Ovary (tissue), 10 donors: ENCODE measurements around the gene SDR39U1. TPM values are rescaled to one million over a fixed set of nuclear protein-coding genes. Genes with fewer than 3 reads are reported as not detected.
"Not testable (repeated sequence)": the region's sequence is repeated elsewhere in the genome, so short reads cannot be mapped to it uniquely, and the experiment has no call there.

Experiments
- DNase-seq, 5 donors: peaks; one replicate each; pipeline ENCODE4 v3.0.0-alpha.2; 2019 to 2020
- H3K27ac ChIP-seq, 2 donors: fragments of 200-600 bp; one replicate each; pipeline versions ENCODE4 v1.5.1 to v1.8.0; 2019 to 2022
- H3K27me3 ChIP-seq: fragments of 200-600 bp; one replicate; pipeline ENCODE4 v1.8.0; 2022
- H3K36me3 ChIP-seq: fragments of 200-600 bp; sonication (generic); one replicate; pipeline ENCODE4 v1.5.1; 2019
- H3K4me1 ChIP-seq: one replicate; pipeline ENCODE4 v1.8.1; 2013; ENCODE audit warnings: mild to moderate bottlenecking, moderate library complexity; ENCODE audit not compliant: insufficient read depth
- H3K4me3 ChIP-seq: fragments of 200-600 bp; sonication (generic); one replicate; pipeline ENCODE4 v1.5.1; 2017
- H3K9me3 ChIP-seq, 2 donors: fragments of 200-600 bp in 1 of 2; sonication (generic) in 1 of 2; one replicate each; pipeline versions ENCODE4 v1.5.1 to v1.8.1; 2013 to 2019; ENCODE audit warnings: mild to moderate bottlenecking in 1 of 2, moderate library complexity in 1 of 2
- EP300 ChIP-seq: sonication (generic); formaldehyde crosslinking; IDR thresholded peaks from one replicate; pipeline ENCODE4 v1.6.1; 2017; ENCODE audit warnings: antibody characterized with exemption
- POLR2A ChIP-seq: fragments of 450-650 bp; IDR thresholded peaks from one replicate; pipeline ENCODE4 v1.6.1; 2017; ENCODE audit warnings: antibody characterized with exemption, mild to moderate bottlenecking, moderate library complexity
- WGBS, 3 donors: extraction: QIAGEN DNeasy Blood & Tissue Kit in 1 of 3; methylation state at CpG; one replicate each; pipeline versions ENCODE4 v1.1.5 to v1.1.7; 2013 to 2017; 5-methylcytosine and 5-hydroxymethylcytosine counted together
- intact Hi-C, 4 donors: fragments of 100-400 bp; cut with DNase I; formaldehyde crosslinking; loops; one replicate each; pipeline versions ENCODE4 v1.11.0 to v1.15.1; 2022 to 2023
- long read RNA-seq, 3 donors: library from polyadenylated mRNA in 2 of 3; unstranded in 2 of 3; transcript quantifications; one replicate each; pipeline ENCODE4 v2.0.0 and lab custom pipeline, GENCODE V29; 2021 to 2026
- polyA plus RNA-seq, 2 donors: library from polyadenylated mRNA; stranded (reverse); fragments of 200-250 nt in 1 of 2; fragments of 350-450 nt in 1 of 2; fragmentation: Illumina TruSeq in 1 of 2; extraction: RNeasy Lipid Tissue Mini Kit (QIAGEN cat#74804) in 1 of 2; gene quantifications; one replicate each; pipeline ENCODE4 v1.2.3, GENCODE V29; 2013 to 2014
- total RNA-seq, 7 donors: library from RNA; depleted of rRNA in 2 of 7; stranded (reverse); fragments of >200 nt in 2 of 7; fragmentation: NEBNext Ultra II Directional in 3 of 7; extraction: Animal tissue kit (Norgen Biotek cat#: 25700) in 3 of 7; gene quantifications; one replicate each; pipeline versions ENCODE4 v1.1.0 to v1.2.4, GENCODE V29; 2016 to 2023
- TF ChIP-seq, protein P1 (sequence below), 3 donors: fragments of 450-650 bp in 2 of 3; fragments of 200-600 bp in 1 of 3; IDR thresholded peaks; one replicate each; pipeline versions ENCODE4 v1.5.1 to v1.8.0; 2016 to 2022; ENCODE audit warnings: antibody characterized with exemption in 3 of 3, mild to moderate bottlenecking in 1 of 3
- donor health status: DM: no; HTN: no; CAD: no; lungs with moderate emphysema.
- donor health status: DM: no; HTN: no; CAD: no.
- donor health status: Bipolar disorder and iron deficiency.
- donor health status: DM: yes; HTN: yes; CAD: no.
- donor health status: DM: no; HTN: no; CAD: no.
- donor health status: DM: yes; HTN: yes; CAD: no.

SDR39U1 gene, protein sequence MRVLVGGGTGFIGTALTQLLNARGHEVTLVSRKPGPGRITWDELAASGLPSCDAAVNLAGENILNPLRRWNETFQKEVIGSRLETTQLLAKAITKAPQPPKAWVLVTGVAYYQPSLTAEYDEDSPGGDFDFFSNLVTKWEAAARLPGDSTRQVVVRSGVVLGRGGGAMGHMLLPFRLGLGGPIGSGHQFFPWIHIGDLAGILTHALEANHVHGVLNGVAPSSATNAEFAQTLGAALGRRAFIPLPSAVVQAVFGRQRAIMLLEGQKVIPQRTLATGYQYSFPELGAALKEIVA
- total RNA-seq (10 to 100 TPM; 46.2 to 68.8 (median 62.4) TPM), polyA plus RNA-seq (10 to 100 TPM; 33.4 to 65.7 TPM)
- long read RNA-seq, donor 1, transcript SDR39U1-201 (6 exons, 1,233 nt), result minor isoform, 54 of 333 reads
- long read RNA-seq, donor 1, transcript SDR39U1-218 (3 exons, 1,960 nt), result minor isoform, 23 of 333 reads
- long read RNA-seq, donor 1, transcript SDR39U1-203 (5 exons, 1,507 nt), result minor isoform, 67 of 333 reads
- long read RNA-seq, donor 1, transcript SDR39U1-209 (4 exons, 1,203 nt), result major isoform, 68 of 333 reads
- long read RNA-seq, donor 1, partial matches to known transcripts, result 14 of 333 reads
- long read RNA-seq, donor 1, other reads (novel, unspliced or antisense), result 90 of 333 reads
- long read RNA-seq, donor 2, transcript SDR39U1-201 (6 exons, 1,233 nt), result major isoform, 16 of 28 reads
- long read RNA-seq, donor 2, partial matches to known transcripts, result 0 of 28 reads
- long read RNA-seq, donor 2, other reads (novel, unspliced or antisense), result 0 of 28 reads
- long read RNA-seq, donor 3, transcript SDR39U1-205 (2 exons, 648 nt), result minor isoform, 8 of 118 reads
- long read RNA-seq, donor 3, transcript SDR39U1-209 (4 exons, 1,203 nt), result minor isoform, 19 of 118 reads
- long read RNA-seq, donor 3, transcript SDR39U1-203 (5 exons, 1,507 nt), result major isoform, 30 of 118 reads
- long read RNA-seq, donor 3, transcript SDR39U1-201 (6 exons, 1,233 nt), result minor isoform, 22 of 118 reads
- long read RNA-seq, donor 3, partial matches to known transcripts, result 3 of 118 reads
- long read RNA-seq, donor 3, other reads (novel, unspliced or antisense), result 26 of 118 reads

DNA sequence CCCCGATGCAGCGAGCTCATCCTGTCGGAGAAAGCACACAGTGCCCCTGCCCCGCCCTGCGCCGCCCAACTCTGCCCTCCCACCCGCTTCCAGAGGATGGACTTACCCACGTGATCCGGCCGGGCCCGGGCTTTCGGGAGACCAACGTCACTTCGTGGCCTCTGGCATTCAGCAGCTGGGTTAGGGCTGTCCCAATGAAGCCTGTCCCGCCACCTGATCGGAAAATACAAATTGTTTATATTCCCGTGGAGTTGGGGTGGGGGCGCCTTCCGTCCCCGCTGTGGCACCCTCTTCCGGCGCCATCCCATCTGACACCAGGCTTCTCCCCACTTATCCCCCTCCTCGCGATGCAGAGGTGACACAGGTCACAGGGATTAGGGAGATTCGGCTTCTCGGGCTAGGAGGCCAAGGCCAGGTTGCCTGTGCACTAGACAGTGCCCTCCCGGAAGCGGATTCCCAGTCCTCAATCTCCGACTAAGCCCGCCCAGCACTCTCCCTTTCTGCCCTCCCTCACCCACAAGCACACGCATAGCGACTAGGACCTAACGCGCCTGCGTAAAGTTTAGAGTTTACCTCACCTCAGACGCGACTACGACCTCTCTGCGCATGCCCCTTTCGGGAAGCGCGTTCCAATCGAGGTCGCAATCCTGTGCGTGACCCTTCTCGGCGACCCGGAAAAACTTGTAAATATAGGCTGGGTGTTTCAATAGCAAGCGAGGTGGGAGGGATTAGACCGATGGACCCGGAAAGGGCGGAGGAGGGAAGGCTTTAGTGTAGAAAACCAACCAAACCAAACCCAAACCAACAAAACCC, at the start of gene SDR39U1:
TSS of gene SDR39U1 (minus strand) at position 537 of the 813 bp plus-strand sequence. CDS start at position 530, 7 bp downstream.
- intact Hi-C loops, result loop anchor here in 1 of 4 donors (5.0 kb wide), 1 partner anchor 210 kb away; the partner anchor contains the start of genes GMPR2 and NEDD8
- WGBS, 3 donors, result 0% methylated on average over 52 of the region's 52 CpGs
- H3K4me1 ChIP-seq, result peaks cover 3% of the 10 kb centered on the region
- peak within 1 kb of the TSS; percentile 61 to 95 for H3K27ac ChIP-seq
- DNase-seq, result peak; percentile 96 to 98 (median 97)
- no peaks in the 10 kb centered on the region for H3K9me3 ChIP-seq
- H3K36me3 ChIP-seq, result no peaks in the 10 kb centered on the region
- TF ChIP-seq, protein P1, sequence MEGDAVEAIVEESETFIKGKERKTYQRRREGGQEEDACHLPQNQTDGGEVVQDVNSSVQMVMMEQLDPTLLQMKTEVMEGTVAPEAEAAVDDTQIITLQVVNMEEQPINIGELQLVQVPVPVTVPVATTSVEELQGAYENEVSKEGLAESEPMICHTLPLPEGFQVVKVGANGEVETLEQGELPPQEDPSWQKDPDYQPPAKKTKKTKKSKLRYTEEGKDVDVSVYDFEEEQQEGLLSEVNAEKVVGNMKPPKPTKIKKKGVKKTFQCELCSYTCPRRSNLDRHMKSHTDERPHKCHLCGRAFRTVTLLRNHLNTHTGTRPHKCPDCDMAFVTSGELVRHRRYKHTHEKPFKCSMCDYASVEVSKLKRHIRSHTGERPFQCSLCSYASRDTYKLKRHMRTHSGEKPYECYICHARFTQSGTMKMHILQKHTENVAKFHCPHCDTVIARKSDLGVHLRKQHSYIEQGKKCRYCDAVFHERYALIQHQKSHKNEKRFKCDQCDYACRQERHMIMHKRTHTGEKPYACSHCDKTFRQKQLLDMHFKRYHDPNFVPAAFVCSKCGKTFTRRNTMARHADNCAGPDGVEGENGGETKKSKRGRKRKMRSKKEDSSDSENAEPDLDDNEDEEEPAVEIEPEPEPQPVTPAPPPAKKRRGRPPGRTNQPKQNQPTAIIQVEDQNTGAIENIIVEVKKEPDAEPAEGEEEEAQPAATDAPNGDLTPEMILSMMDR (IDR thresholded peaks at IDR 0.05), result no peak
- TF ChIP-seq POLR2A, result peak; percentile 96
- TF ChIP-seq EP300, result peak; percentile 80
- H3K27me3 ChIP-seq, result no peaks in the 10 kb centered on the region
- peak within 1 kb of the TSS; percentile 85 for H3K4me3 ChIP-seq

DNA sequence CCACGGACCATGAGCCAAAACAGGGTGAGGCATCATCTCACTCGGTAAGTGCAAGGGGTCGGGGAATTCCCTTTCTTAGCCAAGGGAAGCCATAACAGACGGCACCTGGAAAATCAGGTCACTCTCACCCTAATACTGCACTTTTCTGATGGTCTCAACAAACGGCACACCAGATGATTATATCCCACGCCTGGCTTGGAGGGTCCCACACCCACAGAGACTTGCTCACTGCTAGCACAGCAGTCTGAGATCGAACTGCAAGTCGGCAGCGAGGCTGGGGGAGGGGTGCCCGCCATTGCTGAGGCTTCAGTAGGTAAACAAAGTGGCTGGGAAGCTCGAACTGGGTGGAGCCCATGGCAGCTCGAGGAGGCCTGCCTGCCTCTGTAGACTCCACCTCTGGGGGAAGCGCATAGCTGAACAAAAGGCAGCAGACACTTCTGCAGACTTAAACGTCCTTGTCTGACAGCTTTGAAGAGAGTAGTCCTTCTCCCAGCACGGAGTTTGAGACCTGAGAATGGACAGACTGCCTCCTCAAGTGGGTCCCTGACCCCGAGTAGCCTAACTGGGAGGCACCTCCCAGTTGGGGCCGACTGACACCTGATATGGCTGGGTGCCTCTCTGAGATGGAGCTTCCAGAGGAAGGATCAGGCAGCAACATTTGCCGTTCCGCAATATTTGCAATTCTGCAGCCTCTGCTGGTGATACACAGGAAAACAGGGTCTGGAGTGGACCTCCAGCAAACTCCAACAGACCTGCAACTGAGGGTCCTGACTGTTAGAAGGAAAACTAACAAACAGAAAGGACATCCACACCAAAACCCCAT, 49.2 kb upstream of the SDR39U1 start:
- H3K27me3 ChIP-seq, H3K4me3 ChIP-seq, H3K9me3 ChIP-seq, DNase-seq, H3K27ac ChIP-seq, H3K4me1 ChIP-seq, intact Hi-C loops, H3K36me3 ChIP-seq: not testable (repeated sequence)
- 75 to 78% (median 78%) methylated on average over 19 of the region's 19 CpGs for WGBS, 3 donors

DNA sequence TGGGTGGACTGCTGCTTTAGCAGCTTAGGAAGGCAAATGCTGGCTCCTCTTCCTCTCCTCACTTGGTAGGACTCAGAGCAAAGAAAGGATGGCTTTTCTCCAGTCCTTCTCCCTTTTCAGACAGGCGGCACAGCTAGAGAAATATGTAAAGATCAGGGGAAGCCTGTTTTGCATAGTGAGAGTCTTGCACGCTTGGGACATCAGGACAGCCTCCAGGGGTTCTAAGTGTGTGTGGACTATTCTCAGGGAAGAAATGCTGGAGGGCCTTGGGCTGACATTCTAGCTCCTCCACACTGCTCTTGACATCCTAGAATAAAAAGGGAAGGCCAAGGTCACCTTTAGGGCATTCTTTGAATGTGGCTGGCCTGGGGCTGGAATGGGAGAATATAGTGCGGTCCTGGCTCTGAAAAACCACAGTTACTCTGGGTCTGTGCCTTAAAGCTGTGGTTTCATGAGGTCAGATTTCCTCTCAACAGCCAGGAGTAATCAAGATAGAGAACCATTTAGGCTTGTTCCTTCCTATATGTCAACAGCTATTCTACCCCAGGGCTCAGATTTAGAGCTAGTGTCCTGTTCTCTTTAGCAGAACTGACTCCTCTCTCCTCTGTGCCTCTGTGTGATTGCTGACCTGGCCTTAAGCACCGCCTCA, 41.2 kb upstream of the SDR39U1 start:
- DNase-seq, result no peak
- no peaks in the 10 kb centered on the region for H3K36me3 ChIP-seq
- WGBS, 3 donors, result 62 to 66% (median 62%) methylated on average over 4 of the region's 4 CpGs
- no peaks in the 10 kb centered on the region for H3K4me1 ChIP-seq
- TF ChIP-seq, protein P1 (IDR thresholded peaks at IDR 0.05), result no peak
- TF ChIP-seq EP300, result no peak
- no peak for TF ChIP-seq POLR2A
- no peaks in the 10 kb centered on the region for H3K27me3 ChIP-seq
- H3K4me3 ChIP-seq, result no peak overlapping the region
- intact Hi-C loops, result no loop called here
- H3K27ac ChIP-seq, result no peak overlapping the region
- H3K9me3 ChIP-seq, result no peaks in the 10 kb centered on the region

DNA sequence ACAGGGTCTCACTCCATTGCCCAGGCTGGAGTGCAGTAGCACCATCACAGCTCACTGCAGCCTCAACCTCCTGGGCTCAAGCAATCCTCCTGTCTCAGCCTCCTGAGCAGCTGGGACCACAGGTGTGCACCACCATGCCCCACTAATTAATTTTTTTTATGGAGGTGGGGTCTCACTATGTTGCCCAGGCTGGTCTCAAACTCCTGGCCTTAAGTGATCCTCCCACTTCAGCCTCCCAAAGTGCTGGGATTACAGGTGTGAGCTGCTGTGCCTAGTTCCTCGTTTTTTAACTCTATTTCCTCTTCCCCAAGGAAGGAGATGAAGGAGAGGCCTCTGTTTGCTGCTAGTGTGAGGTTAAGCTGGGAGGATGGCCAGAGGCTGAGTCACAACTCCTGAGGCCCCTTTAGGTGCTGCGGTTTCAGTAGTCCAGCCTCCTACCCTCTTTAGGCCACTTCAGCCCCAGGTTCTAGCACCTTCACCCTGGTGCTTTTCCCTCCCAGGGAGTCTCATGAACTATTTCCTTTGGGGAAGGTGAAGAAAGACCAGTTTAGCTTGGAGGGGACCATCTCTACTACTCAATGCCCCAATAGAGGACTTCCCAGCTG, 40.2 kb upstream of the SDR39U1 start:
- H3K9me3 ChIP-seq, H3K36me3 ChIP-seq, DNase-seq, H3K27me3 ChIP-seq, H3K4me1 ChIP-seq, H3K4me3 ChIP-seq, intact Hi-C loops, H3K27ac ChIP-seq: not testable (repeated sequence)
- 60 to 71% (median 67%) methylated on average over 2 of the region's 2 CpGs for WGBS, 3 donors
